Endothelial cell of umbilical vein (primary cell): Measurements from ENCODE around the gene AK5. TPM values are rescaled to one million over a fixed set of nuclear protein-coding genes. Genes with fewer than 3 reads are reported as not detected.

Experiments
- BruUV-seq: library from RNA; stranded (reverse); fragments of 400-500 nt; replicated peaks from 2 replicates; lab custom pipeline; 2021; lab: Mats Ljungman, UMichigan
- CTCF ChIA-PET: fragments of 300-600, 350-600 bp; sonication (Branson Sonifier 250); formaldehyde crosslinking; loops from one replicate; lab custom pipeline; 2021; ENCODE audit warnings: antibody characterized with exemption, inconsistent platforms; lab: Charles Lee
- POLR2A ChIA-PET: fragments of 300-600, 350-600 bp; sonication (Branson Sonifier 250); formaldehyde crosslinking; loops from one replicate; lab custom pipeline; 2021; ENCODE audit warnings: antibody characterized with exemption, inconsistent platforms; lab: Charles Lee
- DNase-seq: peaks from one replicate; pipeline ENCODE4 v3.0.0-alpha.2; 2011; ENCODE audit warnings: low read depth, low spot score
- FAIRE-seq: peaks from 2 replicates; lab custom pipeline; 2011; peaks lifted over from hg19 to GRCh38; lab: Jason Lieb, UNC
- H2AFZ ChIP-seq: 2 replicates; pipeline ENCODE4 v1.6.0; 2012; ENCODE audit warnings: low read depth, low read length, control low read depth, inconsistent platforms
- H3K27ac ChIP-seq: 2 replicates; pipeline ENCODE4 v1.5.1; 2011; ENCODE audit warnings: low read depth, mild to moderate bottlenecking, control low read depth, low read length, moderate library complexity; ENCODE audit not compliant: insufficient read depth
- H3K27me3 ChIP-seq, 2 experiments: 2 replicates each; pipeline versions ENCODE4 v1.6.0 to v1.6.1; 2011; ENCODE audit warnings: low read length in 2 of 2, mixed read lengths in 1 of 2; ENCODE audit not compliant: control insufficient read depth in 2 of 2, insufficient read depth in 2 of 2
- H3K36me3 ChIP-seq, 2 experiments: 2 replicates in 1 of 2; 3 replicates in 1 of 2; pipeline ENCODE4 v1.5.1; 2011; ENCODE audit warnings: low read length in 2 of 2, mild to moderate bottlenecking in 1 of 2, moderate library complexity in 1 of 2; ENCODE audit not compliant: control insufficient read depth in 2 of 2, insufficient read depth in 2 of 2; ENCODE audit errors: extremely low read depth in 1 of 2
- H3K4me1 ChIP-seq: 3 replicates; pipeline ENCODE4 v1.5.1; 2011; ENCODE audit warnings: mild to moderate bottlenecking, low read length; ENCODE audit not compliant: control insufficient read depth, insufficient read depth; ENCODE audit errors: extremely low read depth
- H3K4me2 ChIP-seq: 2 replicates; pipeline ENCODE4 v1.6.1; 2011; ENCODE audit warnings: low read length, control low read depth, mixed read lengths; ENCODE audit not compliant: insufficient read depth
- H3K4me3 ChIP-seq, 3 experiments: fragments of 200-600 bp in 1 of 3; sonication (generic), shearing (Covaris generic) in 1 of 3; replicated peaks in 1 of 3; 2 replicates each; pipeline ENCODE4 v1.5.1; 2011 to 2016; ENCODE audit warnings: control low read depth in 3 of 3, low read length in 3 of 3, mild to moderate bottlenecking in 2 of 3, inconsistent platforms in 1 of 3, low read depth in 1 of 3, moderate library complexity in 1 of 3; ENCODE audit not compliant: insufficient read depth in 1 of 3
- H3K79me2 ChIP-seq: 2 replicates; pipeline ENCODE4 v1.6.0; 2012; ENCODE audit warnings: low read length, inconsistent platforms; ENCODE audit not compliant: control insufficient read depth, insufficient read depth
- H3K9ac ChIP-seq: replicated peaks from 2 replicates; pipeline ENCODE3; 2011; ENCODE audit warnings: low read length, control low read depth; ENCODE audit not compliant: insufficient read depth; ENCODE audit errors: extremely low read depth
- H3K9me1 ChIP-seq: replicated peaks from 3 replicates; pipeline ENCODE4 v1.6.0; 2011; ENCODE audit warnings: mild to moderate bottlenecking, low read length; ENCODE audit not compliant: control insufficient read depth, insufficient read depth; ENCODE audit errors: extremely low read depth
- H3K9me3 ChIP-seq: replicated peaks from 2 replicates; pipeline ENCODE4 v1.5.1; 2012; ENCODE audit warnings: low read length, inconsistent platforms; ENCODE audit not compliant: control insufficient read depth, insufficient read depth
- H4K20me1 ChIP-seq: replicated peaks from 2 replicates; pipeline ENCODE3; 2011; ENCODE audit warnings: mild to moderate bottlenecking, low read length; ENCODE audit not compliant: control insufficient read depth, insufficient read depth; ENCODE audit errors: extremely low read depth
- FOS ChIP-seq: IDR thresholded peaks from 2 replicates; pipeline ENCODE4 v1.6.1; 2011; ENCODE audit warnings: mild to moderate bottlenecking, low read length, moderate library complexity, borderline replicate concordance; ENCODE audit not compliant: insufficient read depth
- POLR2A ChIP-seq: IDR thresholded peaks from 2 replicates; pipeline ENCODE4 v1.6.1; 2012; ENCODE audit warnings: low read depth, mild to moderate bottlenecking, control low read depth, low read length
- dilution Hi-C: fragments of 300-500 bp; cut with MboI; formaldehyde crosslinking; loops from one replicate; pipeline ENCODE4 v1.15.0; 2019; ENCODE audit warnings: low sequenced_read_pairs; ENCODE audit not compliant: extremely low pct_ligation_motif_present
- intact Hi-C: fragments of 100-400 bp; cut with micrococcal nuclease; formaldehyde crosslinking; loops from one replicate; pipeline ENCODE4 v1.10.0; 2022
- polyA plus RNA-seq, 4 experiments: library from polyadenylated mRNA; depleted of rRNA in 3 of 4; stranded (reverse) in 3 of 4; unstranded in 1 of 4; fragments of >200 nt; gene quantifications; 2 replicates each; pipeline versions ENCODE4 v1.2.1 to v1.2.3, GENCODE V29; 2011 to 2012; ENCODE audit warnings: missing spikeins in 1 of 4
- total RNA-seq: library from RNA; stranded (reverse); gene quantifications from 2 replicates; pipeline ENCODE4 v1.2.3, GENCODE V29; 2021
- TF ChIP-seq, protein P1 (sequence below): IDR thresholded peaks from 2 replicates; pipeline ENCODE4 v1.6.1; 2011; ENCODE audit not compliant: insufficient read depth, insufficient read length

AK5 gene
- total and polyA plus RNA-seq, 2 donors (not counting 3 experiments of a cell fraction or from before 2014, with no cell fraction given): 5.0 to 7.5 TPM

DNA sequence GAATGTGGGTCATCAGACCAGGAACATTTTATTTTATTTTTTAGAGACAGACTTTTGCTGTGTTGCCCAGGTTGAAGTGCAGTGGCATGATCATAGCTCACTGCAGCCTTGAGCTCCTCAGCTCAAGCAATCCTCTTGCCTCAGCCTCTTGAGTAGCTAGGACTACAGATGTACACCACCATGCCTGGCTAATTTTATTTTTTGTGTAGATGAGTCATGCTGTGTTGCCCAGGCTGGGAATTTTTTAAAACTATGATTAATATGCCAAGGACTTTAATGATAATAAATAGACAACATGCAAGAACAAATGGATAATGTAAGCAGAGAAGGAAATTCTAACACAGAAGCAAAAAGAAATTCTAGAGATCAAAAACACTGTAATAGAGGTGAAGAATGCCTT is 142.4 kb downstream of the AK5 start:
- BruUV-seq: no TSS peak
- peak; percentile 49 for DNase-seq
- Histone ChIP-seq H3K4me1 (peaks cover 3% of the 10 kb centered on the region), H2AFZ (no peak overlapping the region), H3K9me1 (no peaks in the 10 kb centered on the region), H3K27ac (no peak overlapping the region), H3K9ac (no peak overlapping the region), H3K9me3 (no peaks in the 10 kb centered on the region), H3K27me3 (no peaks in the 10 kb centered on the region), H4K20me1 (no peaks in the 10 kb centered on the region), H3K36me3 (no peaks in the 10 kb centered on the region), H3K4me3 (no peak overlapping the region), H3K4me2 (no peak overlapping the region), H3K79me2 (no peaks in the 10 kb centered on the region)
- CTCF ChIA-PET: no interaction called here
- intact Hi-C loops: loop anchor here (10.0 kb wide), 1 partner anchor 261 kb away; the partner anchor contains the start of gene ZZZ3
- dilution Hi-C loops: no loop called here
- TF ChIP-seq, protein P1, sequence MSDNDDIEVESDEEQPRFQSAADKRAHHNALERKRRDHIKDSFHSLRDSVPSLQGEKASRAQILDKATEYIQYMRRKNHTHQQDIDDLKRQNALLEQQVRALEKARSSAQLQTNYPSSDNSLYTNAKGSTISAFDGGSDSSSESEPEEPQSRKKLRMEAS: no peak
- TF ChIP-seq FOS: peak; percentile 41
- POLR2A ChIA-PET: no interaction called here
- FAIRE-seq: peak; percentile 48

DNA sequence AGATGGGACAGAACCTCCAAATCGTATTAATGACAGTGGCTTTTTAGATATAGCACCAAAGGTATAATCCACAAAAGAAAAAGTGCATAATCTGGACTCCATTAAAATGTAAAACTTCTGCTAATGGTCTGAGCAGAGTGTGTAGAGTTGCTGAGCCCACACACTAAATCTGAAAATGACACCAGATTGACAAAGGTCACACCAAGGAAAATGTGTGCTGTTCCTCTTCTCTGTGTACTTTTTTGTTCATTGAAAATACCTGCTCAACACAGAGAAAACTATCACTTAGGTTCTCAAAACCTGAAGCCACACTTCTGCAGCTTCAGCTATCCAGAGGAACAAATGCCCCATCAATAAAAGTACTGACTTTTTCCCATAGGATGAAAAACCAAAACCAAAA is 146.2 kb downstream of the AK5 start:
- Histone ChIP-seq H3K9ac (no peak overlapping the region), H3K79me2 (no peaks in the 10 kb centered on the region), H3K9me1 (no peaks in the 10 kb centered on the region), H4K20me1 (no peaks in the 10 kb centered on the region), H3K27me3 (no peaks in the 10 kb centered on the region), H2AFZ (no peak overlapping the region), H3K4me2 (no peak overlapping the region), H3K4me3 (no peak overlapping the region), H3K27ac (no peak overlapping the region), H3K9me3 (no peaks in the 10 kb centered on the region), H3K36me3 (no peaks in the 10 kb centered on the region), H3K4me1 (peaks cover 3% of the 10 kb centered on the region)
- dilution Hi-C loops: no loop called here
- no TSS peak for BruUV-seq
- DNase-seq: no peak
- FAIRE-seq: no peak
- intact Hi-C loops: loop anchor here (10.0 kb wide), 1 partner anchor 257 kb away; the partner anchor contains the start of gene ZZZ3
- ChIA-PET CTCF (no interaction called here), POLR2A (no interaction called here)
- no peak for TF ChIP-seq POLR2A
